HCT116 (cell line): ENCODE measurements around the gene NLRP14. TPM values are rescaled to one million over a fixed set of nuclear protein-coding genes. Genes with fewer than 3 reads are reported as not detected.
A peak's percentile ranks its signal among the peaks of the same experiment; 100 is the strongest.

Source experiments
- ATAC-seq: fragments of 200-7000 bp; cut with Tn5 transposase; 2 replicates; pipeline ENCODE4 v1.9.1; 2020; ENCODE audit warnings: mild to moderate bottlenecking, moderate library complexity
- BruUV-seq: library from RNA; stranded (reverse); fragments of 400-500 nt; replicated peaks from 2 replicates; lab custom pipeline; 2021; lab: Mats Ljungman, UMichigan
- CTCF ChIA-PET: fragments of 300-600 bp; sonication (Branson Sonifier 250); formaldehyde crosslinking; loops from one replicate; lab custom pipeline; 2021; ENCODE audit warnings: antibody characterized with exemption; lab: Charles Lee
- POLR2A ChIA-PET: fragments of 300-600, 350-600 bp; sonication (Branson Sonifier 250); formaldehyde crosslinking; loops from one replicate; lab custom pipeline; 2021; ENCODE audit warnings: antibody characterized with exemption; lab: Charles Lee
- RAD21 ChIA-PET, 2 experiments: fragments of 300-600 bp; sonication (Branson Sonifier 250); formaldehyde crosslinking; loops; one replicate each; lab custom pipeline; 2023; ENCODE audit warnings: low total read pairs in 2 of 2; ENCODE audit not compliant: uncharacterized antibody in 2 of 2, unreplicated experiment in 2 of 2, low non-redundant PET in 1 of 2; lab: Charles Lee
- DNase-seq: peaks from one replicate; pipeline ENCODE4 v3.0.0-alpha.2; 2010; ENCODE audit warnings: low read depth, low spot score
- H2AFZ ChIP-seq: fragments of 200-600 bp; shearing (Covaris generic), sonication (generic); 2 replicates; pipeline ENCODE4 v1.6.1; 2017; ENCODE audit warnings: low read depth, mixed run types, mixed read lengths, antibody characterized with exemption, low read length; ENCODE audit not compliant: poor library complexity, severe bottlenecking
- H3K27ac ChIP-seq: 2 replicates; pipeline ENCODE4 v1.5.1; 2012; ENCODE audit warnings: low read depth, low read length
- H3K27me3 ChIP-seq: fragments of 200-600 bp; sonication (generic); 2 replicates; pipeline ENCODE4 v1.6.1; 2016; ENCODE audit warnings: mixed run types, low read length, mixed read lengths; ENCODE audit not compliant: insufficient read depth
- H3K36me3 ChIP-seq, 2 experiments: fragments of 200-500 bp in 1 of 2; fragments of 200-600 bp in 1 of 2; sonication (Bioruptor generic) in 1 of 2; sonication (generic) in 1 of 2; 2 replicates each; pipeline versions ENCODE4 v1.5.1 to v1.6.1; 2014 to 2016; ENCODE audit warnings: low read length in 2 of 2, inconsistent platforms in 1 of 2, mixed read lengths in 1 of 2, mixed run types in 1 of 2; ENCODE audit not compliant: insufficient read depth in 2 of 2, control insufficient read depth in 1 of 2
- H3K4me1 ChIP-seq, 2 experiments: fragments of 200-600 bp in 1 of 2; sonication (generic) in 1 of 2; 2 replicates each; pipeline versions ENCODE4 v1.5.1 to v1.6.1; 2012 to 2017; ENCODE audit warnings: low read length in 2 of 2, inconsistent platforms in 1 of 2, mild to moderate bottlenecking in 1 of 2, mixed read lengths in 1 of 2, mixed run types in 1 of 2, moderate library complexity in 1 of 2; ENCODE audit not compliant: insufficient read depth in 2 of 2, control insufficient read depth in 1 of 2
- H3K4me2 ChIP-seq: fragments of 200-600 bp; sonication (generic); 2 replicates; pipeline ENCODE4 v1.6.1; 2017; ENCODE audit warnings: mixed run types, low read length, mixed read lengths
- H3K4me3 ChIP-seq, 2 experiments: fragments of 200-600 bp in 1 of 2; sonication (generic) in 1 of 2; replicated peaks in 1 of 2; 2 replicates each; pipeline ENCODE4 v1.5.1; 2011 to 2016; ENCODE audit warnings: low read length in 2 of 2, control low read depth in 1 of 2, low read depth in 1 of 2, mild to moderate bottlenecking in 1 of 2, mixed read lengths in 1 of 2, mixed run types in 1 of 2
- H3K79me2 ChIP-seq: fragments of 200-600 bp; sonication (generic); 2 replicates; pipeline ENCODE4 v1.6.1; 2017; ENCODE audit warnings: mild to moderate bottlenecking, mixed run types, low read length, moderate library complexity, mixed read lengths; ENCODE audit not compliant: insufficient read depth
- H3K9ac ChIP-seq: fragments of 200-600 bp; sonication (generic); 2 replicates; pipeline ENCODE4 v1.6.1; 2016; ENCODE audit warnings: low read length, mixed read lengths
- H3K9me2 ChIP-seq: fragments of 200-600 bp; sonication (generic), shearing (Covaris generic); 2 replicates; pipeline ENCODE4 v1.6.1; 2017; ENCODE audit warnings: mixed run types, mild to moderate bottlenecking, moderate library complexity; ENCODE audit not compliant: insufficient read depth
- H3K9me3 ChIP-seq, 2 experiments: fragments of 200-500 bp in 1 of 2; fragments of 200-600 bp in 1 of 2; sonication (Bioruptor generic) in 1 of 2; sonication (generic) in 1 of 2; 2 replicates each; pipeline ENCODE4 v1.6.1; 2014 to 2017; ENCODE audit warnings: low read length in 2 of 2, mixed read lengths in 2 of 2, inconsistent platforms in 1 of 2, low read depth in 1 of 2, mild to moderate bottlenecking in 1 of 2, mixed run types in 1 of 2, moderate library complexity in 1 of 2; ENCODE audit not compliant: control insufficient read depth in 1 of 2, insufficient read depth in 1 of 2
- H4K20me1 ChIP-seq: fragments of 200-600 bp; sonication (generic), shearing (Covaris generic); 2 replicates; pipeline ENCODE4 v1.6.1; 2017; ENCODE audit warnings: mixed run types, mild to moderate bottlenecking, moderate library complexity; ENCODE audit not compliant: insufficient read depth
- CBX3 ChIP-seq: IDR thresholded peaks from 2 replicates; pipeline ENCODE4 v1.6.1; 2012; ENCODE audit warnings: low read depth
- CEBPB ChIP-seq: IDR thresholded peaks from 2 replicates; pipeline ENCODE4 v1.6.1; 2012; ENCODE audit warnings: low read depth
- EGR1 ChIP-seq: IDR thresholded peaks from 2 replicates; pipeline ENCODE4 v1.6.1; 2012; ENCODE audit warnings: low read depth
- EZH2 ChIP-seq: fragments of 200-600 bp; sonication (generic); IDR thresholded peaks from 2 replicates; pipeline ENCODE4 v1.6.1; 2017; ENCODE audit warnings: antibody characterized with exemption, mixed run types
- FOSL1 ChIP-seq: IDR thresholded peaks from 2 replicates; pipeline ENCODE4 v1.6.1; 2012; ENCODE audit warnings: low read depth
- JUND ChIP-seq: IDR thresholded peaks from 2 replicates; pipeline ENCODE4 v1.6.1; 2012
- POLR2AphosphoS5 ChIP-seq: IDR thresholded peaks from 2 replicates; pipeline ENCODE4 v1.6.1; 2011; ENCODE audit warnings: mild to moderate bottlenecking, low read depth, low read length, moderate library complexity
- RAD21 ChIP-seq: IDR thresholded peaks from 2 replicates; pipeline ENCODE4 v1.6.1; 2012; ENCODE audit warnings: low read depth, mild to moderate bottlenecking
- SIN3A ChIP-seq: IDR thresholded peaks from 2 replicates; pipeline ENCODE4 v1.6.1; 2012; ENCODE audit warnings: low read depth
- SP1 ChIP-seq: IDR thresholded peaks from 2 replicates; pipeline ENCODE4 v1.6.1; 2012; ENCODE audit warnings: low read depth
- ZFX ChIP-seq: fragments of 450-650 bp; IDR thresholded peaks from 2 replicates; pipeline ENCODE4 v1.6.1; 2017
- ZNF274 ChIP-seq: fragments of 200-500 bp; sonication (Bioruptor generic); IDR thresholded peaks from 2 replicates; pipeline ENCODE4 v1.6.1; 2014; ENCODE audit warnings: mild to moderate bottlenecking, low read depth, low read length, inconsistent platforms
- intact Hi-C: fragments of 100-400 bp; cut with micrococcal nuclease; formaldehyde crosslinking; loops from 2 replicates; pipeline ENCODE4 v1.10.0; 2022
- total RNA-seq: library from RNA; stranded (reverse); gene quantifications from one replicate; pipeline ENCODE4 v1.2.1, GENCODE V29; 2021; ENCODE audit not compliant: unreplicated experiment
- TF ChIP-seq, protein P1 (sequence below): IDR thresholded peaks from 2 replicates; pipeline ENCODE4 v1.6.1; 2012; ENCODE audit warnings: low read depth
- TF ChIP-seq, protein P2 (sequence below): IDR thresholded peaks from 2 replicates; pipeline ENCODE4 v1.6.1; 2012
- TF ChIP-seq, protein P3 (sequence below): IDR thresholded peaks from 2 replicates; pipeline ENCODE4 v1.6.1; 2011; ENCODE audit warnings: mild to moderate bottlenecking, low read length, moderate library complexity; ENCODE audit not compliant: insufficient replicate concordance; ENCODE audit errors: extremely low read depth
- TF ChIP-seq, protein P4 (sequence below): IDR thresholded peaks from 2 replicates; pipeline ENCODE4 v1.6.1; 2012

NLRP14 gene
- total RNA-seq, 1 experiment from 2014 or later: 0.49 TPM

DNA sequence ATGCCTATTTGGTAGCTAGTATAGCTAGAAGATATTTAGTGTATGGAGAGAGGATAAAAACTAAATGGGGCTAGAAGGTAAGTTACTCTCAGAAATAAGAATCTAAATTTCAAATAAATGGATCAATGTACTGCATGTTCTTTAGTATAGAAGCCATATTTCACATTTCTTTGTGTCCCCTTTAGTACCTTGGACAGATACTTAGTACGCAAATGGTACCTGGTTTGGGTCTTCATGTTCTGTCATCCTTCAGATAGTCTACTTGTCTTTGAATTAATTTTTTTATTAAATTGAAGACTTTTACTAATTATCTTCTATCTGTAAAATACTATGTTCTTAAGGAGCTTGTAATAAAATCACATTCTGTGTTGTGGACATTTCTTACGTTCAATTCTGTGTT is 42.3 kb downstream of the NLRP14 start:
- H3K9ac ChIP-seq: no peak overlapping the region
- intact Hi-C loops: no loop called here
- no peaks in the 10 kb centered on the region for H3K4me1 ChIP-seq
- H3K79me2 ChIP-seq: no peaks in the 10 kb centered on the region
- CTCF ChIA-PET: no interaction called here
- no TSS peak for BruUV-seq
- POLR2A ChIA-PET: no interaction called here
- no peak overlapping the region for H2AFZ ChIP-seq
- H3K9me3 ChIP-seq: no peaks in the 10 kb centered on the region
- DNase-seq: no peak
- no peaks in the 10 kb centered on the region for H3K36me3 ChIP-seq
- H3K27me3 ChIP-seq: no peaks in the 10 kb centered on the region
- no peak for TF ChIP-seq RAD21
- TF ChIP-seq, protein P1, sequence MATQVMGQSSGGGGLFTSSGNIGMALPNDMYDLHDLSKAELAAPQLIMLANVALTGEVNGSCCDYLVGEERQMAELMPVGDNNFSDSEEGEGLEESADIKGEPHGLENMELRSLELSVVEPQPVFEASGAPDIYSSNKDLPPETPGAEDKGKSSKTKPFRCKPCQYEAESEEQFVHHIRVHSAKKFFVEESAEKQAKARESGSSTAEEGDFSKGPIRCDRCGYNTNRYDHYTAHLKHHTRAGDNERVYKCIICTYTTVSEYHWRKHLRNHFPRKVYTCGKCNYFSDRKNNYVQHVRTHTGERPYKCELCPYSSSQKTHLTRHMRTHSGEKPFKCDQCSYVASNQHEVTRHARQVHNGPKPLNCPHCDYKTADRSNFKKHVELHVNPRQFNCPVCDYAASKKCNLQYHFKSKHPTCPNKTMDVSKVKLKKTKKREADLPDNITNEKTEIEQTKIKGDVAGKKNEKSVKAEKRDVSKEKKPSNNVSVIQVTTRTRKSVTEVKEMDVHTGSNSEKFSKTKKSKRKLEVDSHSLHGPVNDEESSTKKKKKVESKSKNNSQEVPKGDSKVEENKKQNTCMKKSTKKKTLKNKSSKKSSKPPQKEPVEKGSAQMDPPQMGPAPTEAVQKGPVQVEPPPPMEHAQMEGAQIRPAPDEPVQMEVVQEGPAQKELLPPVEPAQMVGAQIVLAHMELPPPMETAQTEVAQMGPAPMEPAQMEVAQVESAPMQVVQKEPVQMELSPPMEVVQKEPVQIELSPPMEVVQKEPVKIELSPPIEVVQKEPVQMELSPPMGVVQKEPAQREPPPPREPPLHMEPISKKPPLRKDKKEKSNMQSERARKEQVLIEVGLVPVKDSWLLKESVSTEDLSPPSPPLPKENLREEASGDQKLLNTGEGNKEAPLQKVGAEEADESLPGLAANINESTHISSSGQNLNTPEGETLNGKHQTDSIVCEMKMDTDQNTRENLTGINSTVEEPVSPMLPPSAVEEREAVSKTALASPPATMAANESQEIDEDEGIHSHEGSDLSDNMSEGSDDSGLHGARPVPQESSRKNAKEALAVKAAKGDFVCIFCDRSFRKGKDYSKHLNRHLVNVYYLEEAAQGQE: peak; percentile 16
- no peaks in the 10 kb centered on the region for H4K20me1 ChIP-seq
- RAD21 ChIA-PET: no interaction called here
- no peak for ATAC-seq
- no peaks in the 10 kb centered on the region for H3K9me2 ChIP-seq
- no peak overlapping the region for H3K4me3 ChIP-seq
- H3K4me2 ChIP-seq: no peak overlapping the region
- H3K27ac ChIP-seq: no peak overlapping the region

DNA sequence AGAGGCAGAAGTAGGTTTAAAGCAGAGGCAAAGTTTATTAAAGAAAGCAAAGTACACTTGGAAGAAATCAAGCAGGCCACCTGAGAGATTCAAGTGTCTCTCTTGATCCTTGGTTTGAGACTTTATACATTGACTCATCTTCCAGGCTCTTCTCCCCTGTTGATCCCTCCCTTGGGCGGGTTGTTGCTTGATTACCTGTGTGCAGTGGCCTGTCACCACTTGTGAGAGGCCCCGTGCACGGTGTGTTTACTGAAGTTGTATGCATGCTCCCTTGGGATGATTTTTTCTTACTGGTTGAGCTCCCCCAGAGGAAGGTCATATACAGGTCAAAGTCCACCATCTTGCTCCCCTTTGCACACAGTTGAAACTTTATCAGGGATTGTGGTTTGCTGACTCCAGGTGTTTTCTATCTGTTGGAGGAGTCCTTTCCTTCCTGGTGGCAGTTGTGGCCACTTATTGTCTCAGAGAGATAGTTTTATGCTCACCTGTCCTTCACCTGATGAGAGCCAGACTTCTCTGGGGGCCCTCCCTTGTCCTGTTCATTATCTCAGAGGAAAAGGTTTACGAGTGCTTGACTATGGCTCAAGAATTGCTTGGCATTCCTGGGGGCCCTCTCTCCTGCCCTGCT is 52.2 kb downstream of the NLRP14 start:
- no peak for ATAC-seq
- intact Hi-C loops: no loop called here
- RAD21 ChIA-PET: no interaction called here
- no peak overlapping the region for H3K4me3 ChIP-seq
- no peak overlapping the region for H3K9ac ChIP-seq
- H3K36me3 ChIP-seq: no peaks in the 10 kb centered on the region
- CTCF ChIA-PET: no interaction called here
- no peaks in the 10 kb centered on the region for H3K9me3 ChIP-seq
- POLR2A ChIA-PET: no interaction called here
- H3K9me2 ChIP-seq: no peaks in the 10 kb centered on the region
- H3K4me2 ChIP-seq: no peak overlapping the region
- no peak overlapping the region for H3K27ac ChIP-seq
- H2AFZ ChIP-seq: no peak overlapping the region
- no peaks in the 10 kb centered on the region for H3K79me2 ChIP-seq
- no peaks in the 10 kb centered on the region for H3K4me1 ChIP-seq
- no peak for DNase-seq
- H3K27me3 ChIP-seq: no peaks in the 10 kb centered on the region
- BruUV-seq: no TSS peak
- H4K20me1 ChIP-seq: no peaks in the 10 kb centered on the region
- no peak for TF ChIP-seq SIN3A
- no peak for TF ChIP-seq FOSL1
- TF ChIP-seq ZFX: no peak
- no peak for TF ChIP-seq EZH2
- TF ChIP-seq SP1: no peak
- TF ChIP-seq ZNF274: no peak
- TF ChIP-seq, protein P2, sequence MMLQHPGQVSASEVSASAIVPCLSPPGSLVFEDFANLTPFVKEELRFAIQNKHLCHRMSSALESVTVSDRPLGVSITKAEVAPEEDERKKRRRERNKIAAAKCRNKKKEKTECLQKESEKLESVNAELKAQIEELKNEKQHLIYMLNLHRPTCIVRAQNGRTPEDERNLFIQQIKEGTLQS: no peak
- TF ChIP-seq JUND: no peak
- no peak for TF ChIP-seq POLR2AphosphoS5
- no peak for TF ChIP-seq CBX3
- TF ChIP-seq, protein P3, sequence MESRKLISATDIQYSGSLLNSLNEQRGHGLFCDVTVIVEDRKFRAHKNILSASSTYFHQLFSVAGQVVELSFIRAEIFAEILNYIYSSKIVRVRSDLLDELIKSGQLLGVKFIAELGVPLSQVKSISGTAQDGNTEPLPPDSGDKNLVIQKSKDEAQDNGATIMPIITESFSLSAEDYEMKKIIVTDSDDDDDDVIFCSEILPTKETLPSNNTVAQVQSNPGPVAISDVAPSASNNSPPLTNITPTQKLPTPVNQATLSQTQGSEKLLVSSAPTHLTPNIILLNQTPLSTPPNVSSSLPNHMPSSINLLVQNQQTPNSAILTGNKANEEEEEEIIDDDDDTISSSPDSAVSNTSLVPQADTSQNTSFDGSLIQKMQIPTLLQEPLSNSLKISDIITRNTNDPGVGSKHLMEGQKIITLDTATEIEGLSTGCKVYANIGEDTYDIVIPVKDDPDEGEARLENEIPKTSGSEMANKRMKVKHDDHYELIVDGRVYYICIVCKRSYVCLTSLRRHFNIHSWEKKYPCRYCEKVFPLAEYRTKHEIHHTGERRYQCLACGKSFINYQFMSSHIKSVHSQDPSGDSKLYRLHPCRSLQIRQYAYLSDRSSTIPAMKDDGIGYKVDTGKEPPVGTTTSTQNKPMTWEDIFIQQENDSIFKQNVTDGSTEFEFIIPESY: no peak
- TF ChIP-seq RAD21: no peak
- TF ChIP-seq, protein P4, sequence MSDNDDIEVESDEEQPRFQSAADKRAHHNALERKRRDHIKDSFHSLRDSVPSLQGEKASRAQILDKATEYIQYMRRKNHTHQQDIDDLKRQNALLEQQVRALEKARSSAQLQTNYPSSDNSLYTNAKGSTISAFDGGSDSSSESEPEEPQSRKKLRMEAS: no peak
- TF ChIP-seq CEBPB: no peak
- TF ChIP-seq EGR1: no peak
